ENCODE results near the gene CFLAR. TPM values are rescaled to one million over a fixed set of nuclear protein-coding genes. Genes with fewer than 3 reads are reported as not detected.

Gene CFLAR
- total and polyA plus RNA-seq, 2 donors from 2014 or later, result 47.2 to 263 TPM

DNA sequence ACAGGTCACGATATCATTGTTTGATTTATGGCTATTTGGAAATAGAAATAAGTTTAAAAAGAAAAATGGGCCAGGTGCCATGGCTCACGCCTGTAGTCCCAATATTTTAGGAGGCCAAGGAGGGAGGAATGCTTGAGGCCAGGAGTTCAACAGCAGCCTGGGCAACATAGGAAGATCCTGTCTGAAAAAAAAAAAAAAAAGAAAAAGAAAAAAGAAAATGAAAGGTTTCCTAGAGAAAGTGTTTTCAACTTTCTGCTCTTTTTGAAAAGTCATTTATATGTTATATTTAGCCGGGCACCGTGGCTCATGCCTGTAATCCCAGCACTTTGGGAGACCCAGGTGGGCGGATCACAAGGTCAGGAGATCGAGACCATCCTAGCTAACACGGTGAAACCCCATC lies 41.0 kb upstream of the CFLAR start:
- no peak for FAIRE-seq

GRCh38 chr2:201084863-201085262 lies 31.1 kb upstream of the CFLAR start:
- H3K27ac ChIP-seq (ENCODE audit: low read depth in 2 of 2, low read length in 2 of 2), result no peak overlapping the region
- DNase-seq (no peak), FAIRE-seq (no peak)
- intact Hi-C loops (cut with DNase I), result no loop called here
- no peak overlapping the region for H3K9ac ChIP-seq (ENCODE audit: low read length in 3 of 3)
- H3K4me3 ChIP-seq (ENCODE audit: low read length in 3 of 3), result no peak overlapping the region
- H3K27me3 ChIP-seq (ENCODE audit: control insufficient read depth, insufficient read depth, low read length), result no peaks in the 10 kb centered on the region
- no peaks in the 10 kb centered on the region for H3K4me1 ChIP-seq (ENCODE audit: control insufficient read depth in 2 of 3, insufficient read depth in 2 of 3, low read depth in 1 of 3, low read length in 3 of 3)
- H3K9me3 ChIP-seq (ENCODE audit: control insufficient read depth in 2 of 3, insufficient read depth in 1 of 3, low read length in 3 of 3), result no peaks in the 10 kb centered on the region
- TF ChIP-seq CTCF (IDR thresholded peaks at IDR 0.05; ENCODE audit: borderline replicate concordance, extremely low read depth, insufficient read depth), result no peak
- H3K36me3 ChIP-seq (ENCODE audit: control insufficient read depth in 2 of 3, insufficient read depth in 3 of 3, low read length in 3 of 3), result peaks cover 0 to 9% (median 0%) of the 10 kb centered on the region in 3 donors

More for the DNA sequence above, 41.0 kb upstream of the CFLAR start:
- no peak overlapping the region for H3K27ac ChIP-seq (ENCODE audit: low read depth in 2 of 2, low read length in 2 of 2)
- H3K4me1 ChIP-seq (ENCODE audit: control insufficient read depth in 2 of 3, insufficient read depth in 2 of 3, low read depth in 1 of 3, low read length in 3 of 3), result peaks cover 0 to 9% (median 2%) of the 10 kb centered on the region in 3 donors
- no peak overlapping the region for H3K9ac ChIP-seq (ENCODE audit: low read length in 3 of 3)
- no peak for TF ChIP-seq CTCF (IDR thresholded peaks at IDR 0.05; ENCODE audit: borderline replicate concordance, extremely low read depth, insufficient read depth)
- intact Hi-C loops (cut with DNase I), result no loop called here
- no peak for DNase-seq
- no peaks in the 10 kb centered on the region for H3K27me3 ChIP-seq (ENCODE audit: control insufficient read depth, insufficient read depth, low read length)
- H3K36me3 ChIP-seq (ENCODE audit: control insufficient read depth in 2 of 3, insufficient read depth in 3 of 3, low read length in 3 of 3), result peaks cover 0 to 5% (median 0%) of the 10 kb centered on the region in 3 donors
- H3K4me3 ChIP-seq (ENCODE audit: low read length in 3 of 3), result no peak overlapping the region
- H3K9me3 ChIP-seq (ENCODE audit: control insufficient read depth in 2 of 3, insufficient read depth in 1 of 3, low read length in 3 of 3), result no peaks in the 10 kb centered on the region

DNA sequence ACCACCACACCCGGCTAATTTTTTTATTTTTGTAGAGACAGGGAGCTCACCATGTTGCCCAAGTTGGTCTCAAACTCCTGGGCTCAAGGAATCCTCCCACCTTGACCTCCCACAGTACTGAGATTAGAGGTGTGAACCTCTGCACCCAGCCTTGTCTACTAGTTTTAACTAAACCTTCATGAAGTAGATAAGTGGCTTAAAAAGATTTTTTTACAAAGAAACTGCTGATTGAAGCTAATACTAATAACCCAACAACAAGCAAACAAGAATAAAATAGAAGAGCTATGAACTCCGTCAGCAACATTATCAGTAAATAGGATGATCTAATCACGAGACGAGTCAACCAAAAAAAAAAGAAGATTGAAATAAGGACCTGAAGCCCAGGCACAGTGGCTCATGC lies 25.4 kb upstream of the CFLAR start:
- no peak for TF ChIP-seq CTCF (IDR thresholded peaks at IDR 0.05; ENCODE audit: borderline replicate concordance, extremely low read depth, insufficient read depth)
- H3K4me3 ChIP-seq (ENCODE audit: low read length in 3 of 3), result peak overlapping the region in 1 of 3 donors; percentile 49
- no peak overlapping the region for H3K27ac ChIP-seq (ENCODE audit: low read depth in 2 of 2, low read length in 2 of 2)
- no peaks in the 10 kb centered on the region for H3K27me3 ChIP-seq (ENCODE audit: control insufficient read depth, insufficient read depth, low read length)
- DNase-seq (no peak), FAIRE-seq (no peak)
- peaks cover 0 to 2% (median 0%) of the 10 kb centered on the region in 3 donors for H3K36me3 ChIP-seq (ENCODE audit: control insufficient read depth in 2 of 3, insufficient read depth in 3 of 3, low read length in 3 of 3)
- intact Hi-C loops (cut with DNase I), result no loop called here
- H3K9ac ChIP-seq (ENCODE audit: low read length in 3 of 3), result no peak overlapping the region
- no peaks in the 10 kb centered on the region for H3K4me1 ChIP-seq (ENCODE audit: control insufficient read depth in 2 of 3, insufficient read depth in 2 of 3, low read depth in 1 of 3, low read length in 3 of 3)
- no peaks in the 10 kb centered on the region for H3K9me3 ChIP-seq (ENCODE audit: control insufficient read depth in 2 of 3, insufficient read depth in 1 of 3, low read length in 3 of 3)

DNA sequence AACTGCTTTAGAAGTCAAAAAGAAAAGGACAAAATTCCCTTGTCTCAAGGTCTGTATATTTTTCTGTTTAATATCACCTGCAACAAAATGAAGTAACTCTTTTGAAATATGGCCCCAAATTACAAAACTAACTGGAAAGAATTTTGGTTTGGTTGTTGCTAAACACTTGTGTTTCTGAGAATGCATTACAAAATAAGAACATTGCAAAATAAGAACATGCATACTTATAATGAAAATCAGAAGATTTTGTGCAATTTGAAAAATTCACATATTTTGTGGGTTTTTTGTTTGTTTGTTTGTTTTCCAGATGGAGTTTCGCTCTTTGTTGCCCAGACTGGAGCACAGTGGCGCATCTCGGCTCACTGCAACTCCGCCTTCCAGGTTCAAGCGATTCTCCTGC lies 22.4 kb upstream of the CFLAR start:
- H3K27ac ChIP-seq (ENCODE audit: low read depth in 2 of 2, low read length in 2 of 2), result no peak overlapping the region
- no peaks in the 10 kb centered on the region for H3K27me3 ChIP-seq (ENCODE audit: control insufficient read depth, insufficient read depth, low read length)
- H3K9me3 ChIP-seq (ENCODE audit: control insufficient read depth in 2 of 3, insufficient read depth in 1 of 3, low read length in 3 of 3), result no peaks in the 10 kb centered on the region
- H3K9ac ChIP-seq (ENCODE audit: low read length in 3 of 3), result no peak overlapping the region
- H3K36me3 ChIP-seq (ENCODE audit: control insufficient read depth in 2 of 3, insufficient read depth in 3 of 3, low read length in 3 of 3), result no peaks in the 10 kb centered on the region
- TF ChIP-seq CTCF (IDR thresholded peaks at IDR 0.05; ENCODE audit: borderline replicate concordance, extremely low read depth, insufficient read depth), result no peak
- FAIRE-seq, result no peak
- no peak for DNase-seq
- no peaks in the 10 kb centered on the region for H3K4me1 ChIP-seq (ENCODE audit: control insufficient read depth in 2 of 3, insufficient read depth in 2 of 3, low read depth in 1 of 3, low read length in 3 of 3)
- intact Hi-C loops (cut with DNase I), result no loop called here
- no peak overlapping the region for H3K4me3 ChIP-seq (ENCODE audit: low read length in 3 of 3)
